HepG2 (cell line): Measurements from ENCODE around the gene KIAA1328. TPM values are rescaled to one million over a fixed set of nuclear protein-coding genes. Genes with fewer than 3 reads are reported as not detected.

Experiments
- ATAC-seq: fragments of 200-7000 bp; cut with Tn5 transposase; 3 replicates; pipeline ENCODE4 v1.9.1; 2020; ENCODE audit warnings: mild to moderate bottlenecking, moderate library complexity
- BruUV-seq: library from RNA; stranded (reverse); fragments of 400-500 nt; replicated peaks from 2 replicates; lab custom pipeline; 2021; lab: Mats Ljungman, UMichigan
- CTCF ChIA-PET: fragments of 300-600 bp; formaldehyde crosslinking; extraction: SDS; loops from one replicate; lab custom pipeline; 2021; ENCODE audit warnings: low total read pairs, inconsistent platforms, low intra/inter-chr PET ratio; lab: Yijun Ruan, JAX
- POLR2A ChIA-PET: fragments of 350-600 bp; sonication (Branson Sonifier 250); formaldehyde crosslinking; loops from one replicate; lab custom pipeline; 2020; ENCODE audit warnings: antibody characterized with exemption, inconsistent platforms; lab: Yijun Ruan, JAX
- DNase-seq: peaks from one replicate; pipeline ENCODE4 v3.0.0-alpha.2; 2015; ENCODE audit warnings: low spot score
- FAIRE-seq: peaks from 3 replicates; lab custom pipeline; 2011; peaks lifted over from hg19 to GRCh38; lab: Jason Lieb, UNC
- H2AFZ ChIP-seq: one replicate; pipeline ENCODE4 v1.6.1; 2011; ENCODE audit warnings: low read length, inconsistent platforms
- H3K27ac ChIP-seq: fragments of 300-600 bp; 3 replicates; pipeline ENCODE4 v1.8.0; 2011; ENCODE audit warnings: mixed run types, mild to moderate bottlenecking, mixed read lengths, low read length, inconsistent platforms; ENCODE audit not compliant: insufficient read depth; ENCODE audit errors: extremely low read length
- H3K27me3 ChIP-seq, 2 experiments: fragments of 200-600 bp in 1 of 2; 2 replicates in 1 of 2; 3 replicates in 1 of 2; pipeline versions ENCODE4 v1.6.0 to v1.8.0; 2011; ENCODE audit warnings: low read length in 2 of 2, mild to moderate bottlenecking in 2 of 2, moderate library complexity in 2 of 2, inconsistent platforms in 1 of 2; ENCODE audit not compliant: insufficient read depth in 2 of 2, control insufficient read depth in 1 of 2
- H3K36me3 ChIP-seq, 2 experiments: fragments of 200-600 bp in 1 of 2; replicated peaks in 1 of 2; 2 replicates in 1 of 2; 3 replicates in 1 of 2; pipeline versions ENCODE4 v1.5.1 to v1.8.0; 2011; ENCODE audit warnings: low read length in 2 of 2, inconsistent platforms in 1 of 2; ENCODE audit not compliant: insufficient read depth in 2 of 2, control insufficient read depth in 1 of 2
- H3K4me1 ChIP-seq: 2 replicates; pipeline ENCODE4 v1.5.1; 2012; ENCODE audit warnings: low read length, inconsistent platforms; ENCODE audit not compliant: insufficient read depth
- H3K4me2 ChIP-seq: 2 replicates; pipeline ENCODE4 v1.6.0; 2011; ENCODE audit warnings: low read depth, low read length, inconsistent platforms
- H3K4me3 ChIP-seq, 3 experiments: fragments of 200-600 bp in 1 of 3; sonication (generic), shearing (Covaris generic) in 1 of 3; replicated peaks in 1 of 3; 2 replicates each; pipeline ENCODE4 v1.5.1; 2011 to 2016; ENCODE audit warnings: low read length in 3 of 3, inconsistent platforms in 2 of 3, low read depth in 2 of 3, mild to moderate bottlenecking in 2 of 3, control low read depth in 1 of 3, mixed read lengths in 1 of 3; ENCODE audit not compliant: insufficient read depth in 1 of 3
- H3K79me2 ChIP-seq: one replicate; pipeline ENCODE4 v1.6.1; 2011; ENCODE audit warnings: low read length, inconsistent platforms; ENCODE audit not compliant: insufficient read depth
- H3K9ac ChIP-seq: 2 replicates; pipeline ENCODE4 v1.6.0; 2011; ENCODE audit warnings: mild to moderate bottlenecking, low read depth, low read length, inconsistent platforms; ENCODE audit not compliant: insufficient read depth
- H3K9me3 ChIP-seq: 2 replicates; pipeline ENCODE4 v1.5.1; 2012; ENCODE audit warnings: mild to moderate bottlenecking, low read length
- H4K20me1 ChIP-seq: 2 replicates; pipeline ENCODE4 v1.6.0; 2011; ENCODE audit warnings: inconsistent platforms, mild to moderate bottlenecking, low read length, moderate library complexity; ENCODE audit not compliant: insufficient read depth
- AKNA ChIP-seq: sonication (generic); formaldehyde crosslinking; IDR thresholded peaks from 2 replicates; pipeline ENCODE4 v1.4.0; 2020; ENCODE audit warnings: missing genetic modification reagents, borderline replicate concordance
- HMG20B ChIP-seq: conservative IDR thresholded peaks from 2 replicates; pipeline ENCODE4 v1.6.1; 2016; ENCODE audit warnings: missing genetic modification reagents, missing compliant biosample characterization
- KLF16 ChIP-seq, 2 experiments: sonication (generic) in 1 of 2; formaldehyde crosslinking in 1 of 2; IDR thresholded peaks; 2 replicates each; pipeline versions ENCODE4 v1.6.1 to v1.8.0; 2016 to 2023; ENCODE audit warnings: missing genetic modification reagents in 2 of 2, missing compliant biosample characterization in 1 of 2
- MAFF ChIP-seq: IDR thresholded peaks from 2 replicates; pipeline ENCODE4 v1.6.1; 2011; ENCODE audit warnings: low read depth, low read length, improper control_type of control experiment
- MIER3 ChIP-seq: IDR thresholded peaks from 2 replicates; pipeline ENCODE4 v1.6.1; 2016; ENCODE audit warnings: missing compliant biosample characterization, borderline replicate concordance
- MIXL1 ChIP-seq: IDR thresholded peaks from 2 replicates; pipeline ENCODE4 v1.6.1; 2016
- PAX8 ChIP-seq: sonication (generic); formaldehyde crosslinking; IDR thresholded peaks from 2 replicates; pipeline ENCODE4 v1.8.0; 2022; ENCODE audit warnings: mild to moderate bottlenecking, missing genetic modification reagents, borderline replicate concordance
- SSRP1 ChIP-seq: IDR thresholded peaks from 2 replicates; pipeline ENCODE4 v1.6.1; 2016; ENCODE audit warnings: control low read depth
- ZNF644 ChIP-seq: IDR thresholded peaks from 2 replicates; pipeline ENCODE4 v1.6.1; 2016; ENCODE audit warnings: low read depth
- WGBS: methylation state at CpG from one replicate; pipeline ENCODE4 v1.1.6; 2017; ENCODE audit warnings: low lambda C conversion rate; 5-methylcytosine and 5-hydroxymethylcytosine counted together
- in situ Hi-C: cut with HindIII; loops from 2 replicates; pipeline ENCODE4 v1.10.0; 2017; ENCODE audit warnings: low pct_unique_long_range_greater_than_20kb; ENCODE audit not compliant: extremely low pct_ligation_motif_present
- intact Hi-C: fragments of 100-400 bp; cut with micrococcal nuclease; formaldehyde crosslinking; loops from one replicate; pipeline ENCODE4 v1.10.0; 2022; ENCODE audit not compliant: unreplicated experiment
- polyA plus RNA-seq, 8 experiments: library from polyadenylated mRNA; depleted of rRNA in 3 of 8; stranded (reverse) in 7 of 8; unstranded in 1 of 8; fragments of >200 nt; fragmentation: Illumina TruSeq in 4 of 8; extraction: Trizol in 4 of 8; gene quantifications; 2 replicates each; pipeline versions ENCODE4 v1.2.1 to v1.2.3, GENCODE V29; 2011 to 2016; ENCODE audit warnings: low read depth in 4 of 8, missing spikeins in 1 of 8, mixed read lengths in 1 of 8; ENCODE audit not compliant: insufficient read depth in 1 of 8
- total RNA-seq, 5 experiments: library from RNA; depleted of rRNA; stranded (reverse); fragments of >200 nt; fragmentation: Illumina TruSeq; extraction: Trizol; gene quantifications; 2 replicates each; pipeline ENCODE4 v1.2.3, GENCODE V29; 2016; ENCODE audit warnings: low read depth in 1 of 5
- TF ChIP-seq, protein P1 (sequence below): sonication (generic); formaldehyde crosslinking; IDR thresholded peaks from 2 replicates; pipeline ENCODE4 v1.4.0; 2020; ENCODE audit warnings: mild to moderate bottlenecking, missing genetic modification reagents

KIAA1328 gene
- total and polyA plus RNA-seq, 2 of the 13 experiments (the other 11 are each of a cell fraction or from before 2014, with no cell fraction given), result 4.1 to 6.0 TPM

- Histone ChIP-seq H3K9me3 (no peaks in the 10 kb centered on the region), H4K20me1 (peaks cover 3% of the 10 kb centered on the region; the same call in 1 of the 2 replicates), H3K4me1 (no peaks in the 10 kb centered on the region), H3K27me3 (peaks cover under 1 to 3% of the 10 kb centered on the region in 2 experiments; a peak in 3 of 5 replicates), H3K4me3 (no peak overlapping the region), H3K79me2 (no peaks in the 10 kb centered on the region), H3K36me3 (no peaks in the 10 kb centered on the region), H3K27ac (no peak overlapping the region), H3K4me2 (no peak overlapping the region), H2AFZ (no peak overlapping the region), H3K9ac (no peak overlapping the region)
- in situ Hi-C loops, result no loop called here
- 35% methylated on average over 27 of the region's 32 CpGs for WGBS
- FAIRE-seq (no peak), DNase-seq (no peak), ATAC-seq (no peak)
- ChIA-PET POLR2A (no interaction called here), CTCF (no interaction called here)
- no TSS peak for BruUV-seq
- intact Hi-C loops, result no loop called here
- TF ChIP-seq PAX8 (CRISPR knock-in tag) (no peak), HMG20B (CRISPR knock-in tag) (no peak), ZNF644 (CRISPR knock-in tag) (no peak), KLF16 (CRISPR knock-in tag; IDR thresholded peaks at IDR 0.05) (no peak), MAFF (no peak), AKNA (CRISPR knock-in tag) (no peak), MIER3 (CRISPR knock-in tag) (no peak), SSRP1 (CRISPR knock-in tag) (no peak), MIXL1 (CRISPR knock-in tag) (no peak)
- TF ChIP-seq, protein P1, sequence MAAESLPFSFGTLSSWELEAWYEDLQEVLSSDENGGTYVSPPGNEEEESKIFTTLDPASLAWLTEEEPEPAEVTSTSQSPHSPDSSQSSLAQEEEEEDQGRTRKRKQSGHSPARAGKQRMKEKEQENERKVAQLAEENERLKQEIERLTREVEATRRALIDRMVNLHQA, result no peak
Observed at GRCh38 chr18:37275237-37275741, 446.4 kb downstream of the KIAA1328 start.
